NT2/D1 (cell line): ENCODE measurements around the gene ZCCHC14.

Experiments used
- SUZ12 ChIP-seq: IDR thresholded peaks from 2 replicates; pipeline ENCODE4 v1.6.1; 2011; ENCODE audit not compliant: insufficient read length, insufficient read depth; ENCODE audit errors: extremely low read depth
- YY1 ChIP-seq: IDR thresholded peaks from 2 replicates; pipeline ENCODE4 v1.6.1; 2011; ENCODE audit not compliant: insufficient read length, insufficient read depth
- ZNF274 ChIP-seq: IDR thresholded peaks from 2 replicates; pipeline ENCODE4 v1.6.1; 2011; ENCODE audit warnings: mild to moderate bottlenecking, low read depth, low read length

- TF ChIP-seq YY1, result no peak
- no peak for TF ChIP-seq ZNF274
- no peak for TF ChIP-seq SUZ12
These were observed 38.6 kb upstream of the ZCCHC14 start for GRCh38 chr16:87531418-87531817.
